HCT116 (cell line): ENCODE results near the gene NHP2. TPM values are rescaled to one million over a fixed set of nuclear protein-coding genes. Genes with fewer than 3 reads are reported as not detected.

ENCODE experiments used
- ATAC-seq: fragments of 200-7000 bp; cut with Tn5 transposase; 2 replicates; pipeline ENCODE4 v1.9.1; 2020; ENCODE audit warnings: mild to moderate bottlenecking, moderate library complexity
- BruUV-seq: library from RNA; stranded (reverse); fragments of 400-500 nt; replicated peaks from 2 replicates; lab custom pipeline; 2021; lab: Mats Ljungman, UMichigan
- CTCF ChIA-PET: fragments of 300-600 bp; sonication (Branson Sonifier 250); formaldehyde crosslinking; loops from one replicate; lab custom pipeline; 2021; ENCODE audit warnings: antibody characterized with exemption; lab: Charles Lee
- POLR2A ChIA-PET: fragments of 300-600, 350-600 bp; sonication (Branson Sonifier 250); formaldehyde crosslinking; loops from one replicate; lab custom pipeline; 2021; ENCODE audit warnings: antibody characterized with exemption; lab: Charles Lee
- RAD21 ChIA-PET, 2 experiments: fragments of 300-600 bp; sonication (Branson Sonifier 250); formaldehyde crosslinking; loops; one replicate each; lab custom pipeline; 2023; ENCODE audit warnings: low total read pairs in 2 of 2; ENCODE audit not compliant: uncharacterized antibody in 2 of 2, unreplicated experiment in 2 of 2, low non-redundant PET in 1 of 2; lab: Charles Lee
- DNase-seq: peaks from one replicate; pipeline ENCODE4 v3.0.0-alpha.2; 2010; ENCODE audit warnings: low read depth, low spot score
- H2AFZ ChIP-seq: fragments of 200-600 bp; shearing (Covaris generic), sonication (generic); 2 replicates; pipeline ENCODE4 v1.6.1; 2017; ENCODE audit warnings: low read depth, mixed run types, mixed read lengths, antibody characterized with exemption, low read length; ENCODE audit not compliant: poor library complexity, severe bottlenecking
- H3K27ac ChIP-seq: 2 replicates; pipeline ENCODE4 v1.5.1; 2012; ENCODE audit warnings: low read depth, low read length
- H3K27me3 ChIP-seq: fragments of 200-600 bp; sonication (generic); 2 replicates; pipeline ENCODE4 v1.6.1; 2016; ENCODE audit warnings: mixed run types, low read length, mixed read lengths; ENCODE audit not compliant: insufficient read depth
- H3K36me3 ChIP-seq, 2 experiments: fragments of 200-500 bp in 1 of 2; fragments of 200-600 bp in 1 of 2; sonication (Bioruptor generic) in 1 of 2; sonication (generic) in 1 of 2; 2 replicates each; pipeline versions ENCODE4 v1.5.1 to v1.6.1; 2014 to 2016; ENCODE audit warnings: low read length in 2 of 2, inconsistent platforms in 1 of 2, mixed read lengths in 1 of 2, mixed run types in 1 of 2; ENCODE audit not compliant: insufficient read depth in 2 of 2, control insufficient read depth in 1 of 2
- H3K4me1 ChIP-seq, 2 experiments: fragments of 200-600 bp in 1 of 2; sonication (generic) in 1 of 2; 2 replicates each; pipeline versions ENCODE4 v1.5.1 to v1.6.1; 2012 to 2017; ENCODE audit warnings: low read length in 2 of 2, inconsistent platforms in 1 of 2, mild to moderate bottlenecking in 1 of 2, mixed read lengths in 1 of 2, mixed run types in 1 of 2, moderate library complexity in 1 of 2; ENCODE audit not compliant: insufficient read depth in 2 of 2, control insufficient read depth in 1 of 2
- H3K4me2 ChIP-seq: fragments of 200-600 bp; sonication (generic); 2 replicates; pipeline ENCODE4 v1.6.1; 2017; ENCODE audit warnings: mixed run types, low read length, mixed read lengths
- H3K4me3 ChIP-seq, 2 experiments: fragments of 200-600 bp in 1 of 2; sonication (generic) in 1 of 2; replicated peaks in 1 of 2; 2 replicates each; pipeline ENCODE4 v1.5.1; 2011 to 2016; ENCODE audit warnings: low read length in 2 of 2, control low read depth in 1 of 2, low read depth in 1 of 2, mild to moderate bottlenecking in 1 of 2, mixed read lengths in 1 of 2, mixed run types in 1 of 2
- H3K79me2 ChIP-seq: fragments of 200-600 bp; sonication (generic); 2 replicates; pipeline ENCODE4 v1.6.1; 2017; ENCODE audit warnings: mild to moderate bottlenecking, mixed run types, low read length, moderate library complexity, mixed read lengths; ENCODE audit not compliant: insufficient read depth
- H3K9ac ChIP-seq: fragments of 200-600 bp; sonication (generic); 2 replicates; pipeline ENCODE4 v1.6.1; 2016; ENCODE audit warnings: low read length, mixed read lengths
- H3K9me2 ChIP-seq: fragments of 200-600 bp; sonication (generic), shearing (Covaris generic); 2 replicates; pipeline ENCODE4 v1.6.1; 2017; ENCODE audit warnings: mixed run types, mild to moderate bottlenecking, moderate library complexity; ENCODE audit not compliant: insufficient read depth
- H3K9me3 ChIP-seq, 2 experiments: fragments of 200-500 bp in 1 of 2; fragments of 200-600 bp in 1 of 2; sonication (Bioruptor generic) in 1 of 2; sonication (generic) in 1 of 2; 2 replicates each; pipeline ENCODE4 v1.6.1; 2014 to 2017; ENCODE audit warnings: low read length in 2 of 2, mixed read lengths in 2 of 2, inconsistent platforms in 1 of 2, low read depth in 1 of 2, mild to moderate bottlenecking in 1 of 2, mixed run types in 1 of 2, moderate library complexity in 1 of 2; ENCODE audit not compliant: control insufficient read depth in 1 of 2, insufficient read depth in 1 of 2
- H4K20me1 ChIP-seq: fragments of 200-600 bp; sonication (generic), shearing (Covaris generic); 2 replicates; pipeline ENCODE4 v1.6.1; 2017; ENCODE audit warnings: mixed run types, mild to moderate bottlenecking, moderate library complexity; ENCODE audit not compliant: insufficient read depth
- CTCF ChIP-seq, 3 experiments: fragments of 200-600 bp in 1 of 3; sonication (generic) in 1 of 3; IDR thresholded peaks in 2 of 3; conservative IDR thresholded peaks in 1 of 3; 2 replicates each; pipeline ENCODE4 v1.5.1; 2012 to 2017; ENCODE audit warnings: low read depth in 2 of 3, low read length in 2 of 3, antibody characterized with exemption in 1 of 3, borderline replicate concordance in 1 of 3, control low read depth in 1 of 3, mild to moderate bottlenecking in 1 of 3, mixed read lengths in 1 of 3, mixed run types in 1 of 3, moderate library complexity in 1 of 3; ENCODE audit not compliant: insufficient read depth in 1 of 3
- ELF1 ChIP-seq: IDR thresholded peaks from 2 replicates; pipeline ENCODE4 v1.6.1; 2012; ENCODE audit warnings: low read depth, borderline replicate concordance
- EZH2 ChIP-seq: fragments of 200-600 bp; sonication (generic); IDR thresholded peaks from 2 replicates; pipeline ENCODE4 v1.6.1; 2017; ENCODE audit warnings: antibody characterized with exemption, mixed run types
- EZH2phosphoT487 ChIP-seq: fragments of 200-600 bp; IDR thresholded peaks from 2 replicates; pipeline ENCODE4 v1.6.1; 2018; ENCODE audit warnings: antibody characterized with exemption, borderline replicate concordance
- JUND ChIP-seq: IDR thresholded peaks from 2 replicates; pipeline ENCODE4 v1.6.1; 2012
- SIN3A ChIP-seq: IDR thresholded peaks from 2 replicates; pipeline ENCODE4 v1.6.1; 2012; ENCODE audit warnings: low read depth
- TCF7L2 ChIP-seq: IDR thresholded peaks from 2 replicates; pipeline ENCODE4 v1.7.0; 2011; ENCODE audit warnings: borderline replicate concordance, inconsistent platforms; ENCODE audit not compliant: insufficient read depth, insufficient read length; ENCODE audit errors: extremely low read depth
- ZFX ChIP-seq: fragments of 450-650 bp; IDR thresholded peaks from 2 replicates; pipeline ENCODE4 v1.6.1; 2017
- intact Hi-C: fragments of 100-400 bp; cut with micrococcal nuclease; formaldehyde crosslinking; loops from 2 replicates; pipeline ENCODE4 v1.10.0; 2022
- total RNA-seq: library from RNA; stranded (reverse); gene quantifications from one replicate; pipeline ENCODE4 v1.2.1, GENCODE V29; 2021; ENCODE audit not compliant: unreplicated experiment

NHP2 gene
- total RNA-seq, 1 experiment from 2014 or later, result 260 TPM

GRCh38 chr5:178119915-178120606, 33.6 kb downstream of the NHP2 start:
- DNase-seq, result no peak
- Histone ChIP-seq H4K20me1 (no peaks in the 10 kb centered on the region), H3K4me3 (no peak overlapping the region), H3K4me2 (no peak overlapping the region), H3K79me2 (peaks cover 8% of the 10 kb centered on the region; the same call in 1 of the 2 replicates), H3K4me1 (peaks cover 3 to 6% of the 10 kb centered on the region in 2 experiments), H2AFZ (no peak overlapping the region), H3K9me2 (no peaks in the 10 kb centered on the region), H3K36me3 (no peaks in the 10 kb centered on the region; a peak in 1 of 4 replicates), H3K27ac (no peak overlapping the region), H3K27me3 (no peaks in the 10 kb centered on the region), H3K9me3 (no peaks in the 10 kb centered on the region), H3K9ac (no peak overlapping the region)
- ChIA-PET RAD21 (no interaction called here), POLR2A (no interaction called here), CTCF (interaction anchor here (1.0 to 2.0 kb wide), 7 partner anchors 11 to 45 kb away, joined by 3 to 10 read pairs (median 4); partner anchors contain the start of gene RMND5B)
- intact Hi-C loops, result no loop called here
- BruUV-seq, result no TSS peak
- ATAC-seq, result no peak
- TF ChIP-seq SIN3A, result no peak
- TF ChIP-seq ZFX, result no peak
- TF ChIP-seq CTCF (IDR thresholded peaks at IDR 0.05 in 2 of 3, conservative IDR thresholded peaks at IDR 0.05 in 1 of 3; ENCODE audit: borderline replicate concordance in 1 of 3, insufficient read depth in 1 of 3, low read depth in 2 of 3, low read length in 2 of 3), result no peak
- no peak for TF ChIP-seq EZH2phosphoT487
- no peak for TF ChIP-seq EZH2
- TF ChIP-seq JUND, result no peak
- no peak for TF ChIP-seq ELF1
- no peak for TF ChIP-seq TCF7L2
